Breast epithelium (tissue), 4 donors: ENCODE data around the gene DRAXIN. TPM values are rescaled to one million over a fixed set of nuclear protein-coding genes. Genes with fewer than 3 reads are reported as not detected.

Source experiments
- DNase-seq, 2 donors: peaks; one replicate each; pipeline ENCODE4 v3.0.0-alpha.2; 2019; ENCODE audit warnings: low spot score in 2 of 2
- H3K27ac ChIP-seq, 2 donors: fragments of 200-600 bp; sonication (generic) in 1 of 2; one replicate each; pipeline ENCODE4 v1.5.1; 2016 to 2019; ENCODE audit warnings: mild to moderate bottlenecking in 1 of 2
- H3K27me3 ChIP-seq, 2 donors: fragments of 200-600 bp; sonication (generic) in 1 of 2; one replicate each; pipeline versions ENCODE4 v1.5.1 to v1.6.0; 2017 to 2019; ENCODE audit warnings: control low read depth in 1 of 2, mild to moderate bottlenecking in 1 of 2
- H3K36me3 ChIP-seq: fragments of 200-600 bp; one replicate; pipeline ENCODE4 v1.5.1; 2019
- H3K4me1 ChIP-seq, 2 donors: fragments of 200-600 bp; sonication (generic); one replicate each; pipeline ENCODE4 v1.5.1; 2016 to 2019; ENCODE audit warnings: control low read depth in 1 of 2
- H3K4me3 ChIP-seq, 3 donors: fragments of 200-600 bp; sonication (generic); 1 replicate in 2 of 3; 2 replicates in 1 of 3; pipeline ENCODE4 v1.5.1; 2016 to 2019; ENCODE audit warnings: mild to moderate bottlenecking in 3 of 3, moderate library complexity in 2 of 3
- H3K9me3 ChIP-seq, 2 donors: fragments of 200-600 bp; sonication (generic) in 1 of 2; one replicate each; pipeline ENCODE4 v1.5.1; 2016 to 2019; ENCODE audit warnings: control low read depth in 1 of 2
- CTCF ChIP-seq, 3 donors: fragments of 450-650 bp; IDR thresholded peaks; one replicate each; pipeline ENCODE4 v1.5.1; 2016 to 2017; ENCODE audit warnings: antibody characterized with exemption in 3 of 3, mild to moderate bottlenecking in 3 of 3, moderate library complexity in 3 of 3
- POLR2A ChIP-seq: fragments of 450-650 bp; IDR thresholded peaks from one replicate; pipeline ENCODE4 v1.6.1; 2016; ENCODE audit warnings: antibody characterized with exemption, mild to moderate bottlenecking, moderate library complexity
- POLR2AphosphoS5 ChIP-seq, 3 donors: sonication (generic); formaldehyde crosslinking; IDR thresholded peaks; one replicate each; pipeline ENCODE4 v1.6.1; 2017; ENCODE audit warnings: antibody characterized with exemption in 3 of 3
- intact Hi-C: fragments of 100-400 bp; cut with DNase I; formaldehyde crosslinking; loops from one replicate; pipeline ENCODE4 v1.15.1; 2023; ENCODE audit warnings: low total_unique reads
- total RNA-seq, 3 donors: library from RNA; depleted of rRNA; stranded (reverse); fragments of >200 nt; gene quantifications; one replicate each; pipeline ENCODE4 v1.1.0, GENCODE V29; 2016

DRAXIN gene
- total RNA-seq, 3 donors from 2014 or later: under 0.01 to 0.15 (median under 0.01) TPM

GRCh38 chr1:11708554-11709350 is 17.2 kb downstream of the DRAXIN start:
- intact Hi-C loops: no loop called here

GRCh38 chr1:11711490-11711889 is 20.0 kb downstream of the DRAXIN start:
- H3K36me3 ChIP-seq: no peaks in the 10 kb centered on the region
- H3K9me3 ChIP-seq: no peaks in the 10 kb centered on the region
- intact Hi-C loops: no loop called here
- no peaks in the 10 kb centered on the region for H3K4me1 ChIP-seq
- no peak for DNase-seq
- TF ChIP-seq POLR2AphosphoS5 (IDR thresholded peaks at IDR 0.05) (no peak), POLR2A (no peak), CTCF (IDR thresholded peaks at IDR 0.05) (no peak)
- H3K27me3 ChIP-seq: no peaks in the 10 kb centered on the region
- no peak overlapping the region for H3K27ac ChIP-seq
- H3K4me3 ChIP-seq: no peak overlapping the region

More at GRCh38 chr1:11708554-11709350, 17.2 kb downstream of the DRAXIN start:
- H3K36me3 ChIP-seq: no peaks in the 10 kb centered on the region
- H3K4me1 ChIP-seq: no peaks in the 10 kb centered on the region
- DNase-seq: no peak
- H3K9me3 ChIP-seq: no peaks in the 10 kb centered on the region
- TF ChIP-seq CTCF (IDR thresholded peaks at IDR 0.05) (no peak), POLR2AphosphoS5 (IDR thresholded peaks at IDR 0.05) (no peak), POLR2A (no peak)
- H3K27ac ChIP-seq: no peak overlapping the region
- H3K27me3 ChIP-seq: peaks cover 0 to 4% of the 10 kb centered on the region in 2 donors
- H3K4me3 ChIP-seq: no peak overlapping the region

- Histone ChIP-seq H3K9me3 (no peaks in the 10 kb centered on the region), H3K4me1 (no peaks in the 10 kb centered on the region), H3K27ac (no peak overlapping the region), H3K4me3 (no peak overlapping the region), H3K36me3 (no peaks in the 10 kb centered on the region), H3K27me3 (no peaks in the 10 kb centered on the region)
- no peak for DNase-seq
- no peak for TF ChIP-seq CTCF (IDR thresholded peaks at IDR 0.05)
- TF ChIP-seq POLR2A: no peak
- TF ChIP-seq POLR2AphosphoS5 (IDR thresholded peaks at IDR 0.05): no peak
- intact Hi-C loops: no loop called here
Observed at GRCh38 chr1:11712285-11712684, 20.8 kb downstream of the DRAXIN start.

- no peaks in the 10 kb centered on the region for H3K4me1 ChIP-seq
- no peak for DNase-seq
- H3K9me3 ChIP-seq: no peaks in the 10 kb centered on the region
- H3K4me3 ChIP-seq: no peak overlapping the region
- no peaks in the 10 kb centered on the region for H3K27me3 ChIP-seq
- no peaks in the 10 kb centered on the region for H3K36me3 ChIP-seq
- H3K27ac ChIP-seq: no peak overlapping the region
- intact Hi-C loops: no loop called here
- TF ChIP-seq CTCF (IDR thresholded peaks at IDR 0.05) (no peak), POLR2AphosphoS5 (IDR thresholded peaks at IDR 0.05) (no peak), POLR2A (no peak)
Observed at GRCh38 chr1:11713095-11713494, 21.6 kb downstream of the DRAXIN start.

- Histone ChIP-seq H3K36me3 (no peaks in the 10 kb centered on the region), H3K4me3 (no peak overlapping the region), H3K9me3 (no peaks in the 10 kb centered on the region), H3K27me3 (no peaks in the 10 kb centered on the region), H3K4me1 (peaks cover 0 to 3% of the 10 kb centered on the region in 2 donors), H3K27ac (no peak overlapping the region)
- TF ChIP-seq POLR2AphosphoS5 (IDR thresholded peaks at IDR 0.05) (no peak), POLR2A (no peak), CTCF (IDR thresholded peaks at IDR 0.05) (no peak)
- DNase-seq: no peak
- intact Hi-C loops: no loop called here
Observed at GRCh38 chr1:11714831-11715575, 23.5 kb downstream of the DRAXIN start.
